ENCODE results near the gene ADAM12.

The ADAM12 gene

DNA sequence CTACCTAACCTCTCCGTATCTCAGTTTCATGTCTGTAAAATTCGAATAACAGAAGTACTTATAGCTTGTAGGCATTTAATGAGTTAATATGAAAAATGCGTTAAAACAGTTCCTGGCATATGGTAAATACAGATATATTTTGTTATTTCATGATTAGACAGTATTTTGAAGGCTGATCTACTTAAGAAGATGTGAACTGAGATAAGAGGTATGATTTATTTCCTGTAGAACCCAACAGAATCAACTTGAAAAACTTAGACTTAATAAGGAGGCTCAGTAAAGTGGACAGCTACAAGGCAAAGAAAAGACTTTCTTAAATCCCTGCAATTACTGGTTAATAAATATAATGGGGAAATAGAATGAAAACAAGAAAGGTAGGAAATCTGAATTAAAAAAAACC, 388.6 kb downstream of the ADAM12 start:
- whole genome bisulfite sequencing, 2 experiments: 91 to 96% methylated on average over 3 of the region's 3 CpGs
- no peaks in the 10 kb centered on the region for H3K9me3 ChIP-seq (ENCODE audit: control insufficient read depth, low read length)
- no peaks in the 10 kb centered on the region for H3K4me1 ChIP-seq (ENCODE audit: control insufficient read depth, insufficient read depth, low read length)
- H3K27me3 ChIP-seq (ENCODE audit: control insufficient read depth, insufficient read depth, low read length, poor library complexity, severe bottlenecking): no peaks in the 10 kb centered on the region
- no peak overlapping the region for H3K4me3 ChIP-seq (ENCODE audit: insufficient read depth, low read depth, low read length)
- H3K27ac ChIP-seq (ENCODE audit: insufficient read depth, low read depth, low read length, poor library complexity, severe bottlenecking): no peak overlapping the region
- H3K36me3 ChIP-seq (ENCODE audit: control insufficient read depth, insufficient read depth, low read length): no peaks in the 10 kb centered on the region

DNA sequence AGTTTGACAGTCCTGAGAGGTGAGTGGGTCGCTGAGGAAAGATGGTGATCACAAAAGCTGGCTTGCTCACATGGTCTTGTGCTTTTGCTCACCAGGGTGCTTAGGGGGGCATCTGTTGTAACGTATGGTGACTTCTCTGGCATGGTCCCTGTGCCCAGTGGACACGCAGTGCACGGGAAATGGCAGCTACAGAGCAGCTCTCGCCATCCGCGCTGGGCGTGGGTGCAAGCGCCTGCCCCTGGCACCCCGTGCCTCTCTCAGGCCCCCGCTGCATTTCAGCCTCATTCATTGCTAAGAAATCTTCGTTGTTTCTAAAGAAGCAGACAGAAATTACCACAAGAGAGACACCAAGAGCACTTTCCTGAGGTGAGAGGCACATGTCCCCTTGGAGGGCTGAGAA, 390.7 kb downstream of the ADAM12 start:
- WGBS, 2 experiments: 94 to 96% methylated on average over 12 of the region's 12 CpGs
- no peaks in the 10 kb centered on the region for H3K27me3 ChIP-seq (ENCODE audit: control insufficient read depth, insufficient read depth, low read length, poor library complexity, severe bottlenecking)
- H3K36me3 ChIP-seq (ENCODE audit: control insufficient read depth, insufficient read depth, low read length): no peaks in the 10 kb centered on the region

DNA sequence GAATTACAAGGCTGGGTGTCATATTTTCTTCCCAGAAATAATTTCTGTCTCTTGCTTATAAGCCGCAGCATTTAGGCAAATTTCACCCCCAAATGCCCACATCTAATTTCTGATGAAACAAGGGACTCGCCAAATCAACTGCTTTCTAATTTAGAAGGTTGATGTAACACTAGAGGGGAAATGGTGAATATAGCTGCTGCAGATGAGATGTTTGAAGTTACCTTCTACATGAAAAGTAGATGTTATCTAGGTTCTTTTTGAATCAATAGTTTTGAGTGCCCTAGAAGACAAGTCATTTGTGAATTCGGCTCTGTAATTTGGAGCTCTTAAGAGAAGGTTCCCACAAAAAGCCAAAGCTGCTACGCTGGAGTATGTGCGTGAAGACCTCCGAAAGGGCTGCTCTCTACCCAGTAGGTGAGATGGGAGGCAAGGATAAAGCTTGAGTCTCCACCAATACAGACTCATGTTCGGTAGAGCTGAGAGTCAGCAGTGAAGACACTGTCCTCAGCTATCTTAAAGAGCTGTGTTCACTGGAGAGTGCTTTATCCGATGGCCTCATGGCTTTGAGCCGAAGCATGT, 392.5 kb downstream of the ADAM12 start:
- Histone ChIP-seq H3K27me3 (ENCODE audit: control insufficient read depth, insufficient read depth, low read length, poor library complexity, severe bottlenecking) (no peaks in the 10 kb centered on the region), H3K27ac (ENCODE audit: insufficient read depth, low read depth, low read length, poor library complexity, severe bottlenecking) (no peak overlapping the region), H3K4me1 (ENCODE audit: control insufficient read depth, insufficient read depth, low read length) (no peaks in the 10 kb centered on the region), H3K9me3 (ENCODE audit: control insufficient read depth, low read length) (no peaks in the 10 kb centered on the region), H3K36me3 (ENCODE audit: control insufficient read depth, insufficient read depth, low read length) (no peaks in the 10 kb centered on the region), H3K4me3 (ENCODE audit: insufficient read depth, low read depth, low read length) (no peak overlapping the region)
- 94% methylated on average over 7 to 8 of the region's 9 CpGs for WGBS, 2 experiments

More for the DNA sequence above, 390.7 kb downstream of the ADAM12 start:
- Histone ChIP-seq H3K27ac (ENCODE audit: insufficient read depth, low read depth, low read length, poor library complexity, severe bottlenecking) (no peak overlapping the region), H3K4me3 (ENCODE audit: insufficient read depth, low read depth, low read length) (no peak overlapping the region), H3K9me3 (ENCODE audit: control insufficient read depth, low read length) (no peaks in the 10 kb centered on the region), H3K4me1 (ENCODE audit: control insufficient read depth, insufficient read depth, low read length) (no peaks in the 10 kb centered on the region)

DNA sequence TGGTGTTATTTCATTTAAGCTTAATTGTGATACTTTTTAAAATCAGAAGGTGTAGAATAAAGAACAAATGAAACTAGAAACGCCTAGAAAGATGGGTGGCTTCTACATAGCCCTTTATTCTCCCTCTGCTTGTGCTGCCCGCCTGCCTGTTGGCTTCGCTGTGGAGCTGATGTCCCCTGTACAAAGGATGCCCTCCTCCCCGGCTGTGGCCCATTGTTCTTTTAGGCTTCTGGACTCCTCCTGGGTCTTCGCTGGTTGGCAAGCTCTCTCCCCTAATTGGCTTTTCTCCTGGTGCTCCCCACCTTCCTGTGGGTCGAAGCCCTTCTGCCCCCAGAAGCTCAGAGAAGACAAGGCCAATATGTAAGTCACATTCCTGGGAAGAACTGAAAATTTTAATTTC, 393.7 kb downstream of the ADAM12 start:
- H3K27ac ChIP-seq (ENCODE audit: insufficient read depth, low read depth, low read length, poor library complexity, severe bottlenecking): no peak overlapping the region
- H3K9me3 ChIP-seq (ENCODE audit: control insufficient read depth, low read length): no peaks in the 10 kb centered on the region
- no peaks in the 10 kb centered on the region for H3K27me3 ChIP-seq (ENCODE audit: control insufficient read depth, insufficient read depth, low read length, poor library complexity, severe bottlenecking)
- H3K4me1 ChIP-seq (ENCODE audit: control insufficient read depth, insufficient read depth, low read length): no peaks in the 10 kb centered on the region
- no peak overlapping the region for H3K4me3 ChIP-seq (ENCODE audit: insufficient read depth, low read depth, low read length)
- 70 to 81% methylated on average over 6 of the region's 6 CpGs for WGBS, 2 experiments
- H3K36me3 ChIP-seq (ENCODE audit: control insufficient read depth, insufficient read depth, low read length): no peaks in the 10 kb centered on the region

DNA sequence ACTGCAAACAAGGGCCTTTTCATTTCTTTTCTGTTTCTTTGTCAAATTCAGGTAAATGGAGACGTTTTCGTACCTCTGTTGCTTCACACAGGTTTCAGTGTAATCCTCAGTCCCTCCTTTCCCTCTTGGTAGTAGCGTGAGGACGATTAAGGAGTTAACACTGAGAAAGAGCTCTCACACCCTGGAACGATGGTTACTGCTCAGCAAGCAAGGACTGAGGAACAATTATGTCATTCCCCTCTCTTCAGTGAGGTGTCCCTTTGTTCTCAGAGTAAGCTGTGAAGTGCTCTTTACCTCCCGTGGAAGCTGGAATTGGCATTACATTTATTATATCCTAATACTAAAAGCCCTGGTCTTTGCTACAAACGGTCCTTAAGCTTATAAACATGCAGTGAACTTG, 396.0 kb downstream of the ADAM12 start:
- H3K27me3 ChIP-seq (ENCODE audit: control insufficient read depth, insufficient read depth, low read length, poor library complexity, severe bottlenecking): no peaks in the 10 kb centered on the region
- H3K9me3 ChIP-seq (ENCODE audit: control insufficient read depth, low read length): no peaks in the 10 kb centered on the region
- 55 to 62% methylated on average over 7 of the region's 7 CpGs for WGBS, 2 experiments
- no peaks in the 10 kb centered on the region for H3K4me1 ChIP-seq (ENCODE audit: control insufficient read depth, insufficient read depth, low read length)
- H3K27ac ChIP-seq (ENCODE audit: insufficient read depth, low read depth, low read length, poor library complexity, severe bottlenecking): no peak overlapping the region
- H3K36me3 ChIP-seq (ENCODE audit: control insufficient read depth, insufficient read depth, low read length): no peaks in the 10 kb centered on the region
- H3K4me3 ChIP-seq (ENCODE audit: insufficient read depth, low read depth, low read length): no peak overlapping the region

DNA sequence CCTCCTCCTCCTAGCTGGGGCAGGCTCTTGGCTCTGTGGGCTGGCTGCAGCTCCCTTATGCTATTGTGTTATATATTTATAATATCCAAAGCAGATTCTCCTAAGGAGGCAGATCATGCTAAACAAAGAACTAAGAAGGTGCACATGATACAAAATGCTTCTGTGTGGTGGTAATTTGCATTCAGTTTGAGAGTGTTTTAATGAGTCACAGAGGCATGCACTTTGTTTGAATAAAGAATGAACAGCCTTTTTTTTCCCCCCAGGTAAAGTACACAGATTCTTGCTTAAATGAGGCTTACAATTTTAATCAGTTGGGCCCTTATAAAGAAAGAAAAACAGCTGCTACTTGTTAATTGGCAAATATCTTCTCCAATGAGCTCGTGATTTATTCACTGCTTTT, 396.9 kb downstream of the ADAM12 start:
- no peak overlapping the region for H3K27ac ChIP-seq (ENCODE audit: insufficient read depth, low read depth, low read length, poor library complexity, severe bottlenecking)
- no peaks in the 10 kb centered on the region for H3K27me3 ChIP-seq (ENCODE audit: control insufficient read depth, insufficient read depth, low read length, poor library complexity, severe bottlenecking)
- H3K36me3 ChIP-seq (ENCODE audit: control insufficient read depth, insufficient read depth, low read length): no peaks in the 10 kb centered on the region
- H3K4me1 ChIP-seq (ENCODE audit: control insufficient read depth, insufficient read depth, low read length): no peaks in the 10 kb centered on the region
- H3K9me3 ChIP-seq (ENCODE audit: control insufficient read depth, low read length): no peaks in the 10 kb centered on the region
- WGBS, 2 experiments: 79 to 94% methylated on average over 1 of the region's 1 CpG
- H3K4me3 ChIP-seq (ENCODE audit: insufficient read depth, low read depth, low read length): no peak overlapping the region

DNA sequence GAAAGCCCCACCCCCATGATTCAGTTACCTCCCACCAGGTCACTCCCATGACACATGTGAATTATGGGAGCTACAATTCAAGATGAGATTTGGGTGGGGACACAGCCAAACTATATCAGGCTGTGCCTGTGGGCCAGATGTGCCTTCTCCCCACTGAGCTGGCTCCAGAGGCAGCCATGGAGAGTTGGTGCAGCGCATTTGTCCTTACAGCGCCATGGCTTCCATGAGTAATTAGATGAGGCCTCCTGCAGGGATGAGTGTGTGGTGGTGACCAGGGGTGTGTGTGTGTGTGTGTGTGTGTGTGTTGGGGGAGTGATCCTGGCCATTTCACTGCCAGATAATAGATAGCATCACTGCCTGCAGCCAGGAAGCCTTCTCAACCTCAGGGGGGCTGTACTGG, 397.3 kb downstream of the ADAM12 start:
- no peaks in the 10 kb centered on the region for H3K9me3 ChIP-seq (ENCODE audit: control insufficient read depth, low read length)
- no peaks in the 10 kb centered on the region for H3K27me3 ChIP-seq (ENCODE audit: control insufficient read depth, insufficient read depth, low read length, poor library complexity, severe bottlenecking)
- no peaks in the 10 kb centered on the region for H3K4me1 ChIP-seq (ENCODE audit: control insufficient read depth, insufficient read depth, low read length)
- no peaks in the 10 kb centered on the region for H3K36me3 ChIP-seq (ENCODE audit: control insufficient read depth, insufficient read depth, low read length)
- 92 to 97% methylated on average over 2 of the region's 2 CpGs for WGBS, 2 experiments
- H3K27ac ChIP-seq (ENCODE audit: insufficient read depth, low read depth, low read length, poor library complexity, severe bottlenecking): no peak overlapping the region
- no peak overlapping the region for H3K4me3 ChIP-seq (ENCODE audit: insufficient read depth, low read depth, low read length)

DNA sequence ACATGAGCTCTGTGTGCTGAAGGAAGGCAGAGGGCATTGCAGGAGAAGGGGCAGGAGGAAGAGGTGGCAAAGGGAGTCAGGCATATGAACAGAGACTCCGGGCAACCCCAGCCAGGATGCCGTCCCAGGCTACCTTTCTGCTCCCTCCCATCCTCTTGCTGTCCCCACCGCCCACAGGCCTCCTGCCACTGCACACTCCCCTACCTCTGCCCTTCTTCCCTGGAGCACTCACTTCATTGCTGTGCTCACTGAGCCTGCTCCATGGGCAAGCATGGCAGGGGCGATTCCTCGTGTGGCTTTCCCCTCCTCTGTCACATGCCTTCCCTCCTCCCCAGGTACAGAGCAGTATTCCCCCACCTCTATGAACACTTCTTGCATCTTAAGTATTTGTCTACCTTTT, 398.5 kb downstream of the ADAM12 start:
- H3K36me3 ChIP-seq (ENCODE audit: control insufficient read depth, insufficient read depth, low read length): no peaks in the 10 kb centered on the region
- H3K27ac ChIP-seq (ENCODE audit: insufficient read depth, low read depth, low read length, poor library complexity, severe bottlenecking): no peak overlapping the region
- H3K27me3 ChIP-seq (ENCODE audit: control insufficient read depth, insufficient read depth, low read length, poor library complexity, severe bottlenecking): no peaks in the 10 kb centered on the region
- WGBS, 2 experiments: 95 to 96% methylated on average over 5 of the region's 5 CpGs
- no peaks in the 10 kb centered on the region for H3K4me1 ChIP-seq (ENCODE audit: control insufficient read depth, insufficient read depth, low read length)
- no peak overlapping the region for H3K4me3 ChIP-seq (ENCODE audit: insufficient read depth, low read depth, low read length)
- no peaks in the 10 kb centered on the region for H3K9me3 ChIP-seq (ENCODE audit: control insufficient read depth, low read length)

DNA sequence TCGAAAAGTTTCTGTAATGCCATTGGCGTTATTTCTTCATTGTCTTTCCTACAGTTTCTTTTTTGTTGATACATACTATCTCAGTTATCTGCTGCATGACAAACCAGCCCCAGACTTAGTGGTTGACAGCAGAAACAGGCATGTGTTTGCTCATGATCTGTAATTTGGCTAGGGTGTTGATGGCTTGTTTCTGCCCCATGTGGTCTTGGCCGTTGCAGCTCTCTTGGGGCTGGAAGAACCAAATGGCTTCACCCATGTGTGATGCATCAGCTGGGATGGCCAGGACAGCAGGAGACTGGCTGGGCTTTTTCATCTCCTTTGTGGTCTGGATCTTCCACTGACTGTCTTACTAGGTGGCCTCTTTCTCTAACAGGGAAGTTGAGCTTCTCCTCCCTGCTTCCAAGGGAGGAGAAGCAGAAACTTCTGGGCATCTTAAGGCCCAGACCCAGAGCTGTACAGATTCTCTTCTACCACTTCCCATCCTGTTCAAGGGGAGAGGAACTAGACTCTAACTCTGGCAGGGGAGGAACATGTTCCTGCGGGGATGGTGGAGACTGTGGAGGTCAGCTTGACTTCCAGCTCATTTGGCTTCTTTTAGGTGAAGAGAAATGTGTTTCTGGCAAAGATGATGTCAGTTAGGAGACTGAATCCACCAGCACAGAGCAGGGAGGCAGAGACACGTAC, 402.6 kb downstream of the ADAM12 start:
- no peaks in the 10 kb centered on the region for H3K9me3 ChIP-seq (ENCODE audit: control insufficient read depth, low read length)
- no peak overlapping the region for H3K27ac ChIP-seq (ENCODE audit: insufficient read depth, low read depth, low read length, poor library complexity, severe bottlenecking)
- H3K4me3 ChIP-seq (ENCODE audit: insufficient read depth, low read depth, low read length): no peak overlapping the region
- WGBS, 2 experiments: 94 to 96% methylated on average over 5 of the region's 5 CpGs
- H3K27me3 ChIP-seq (ENCODE audit: control insufficient read depth, insufficient read depth, low read length, poor library complexity, severe bottlenecking): no peaks in the 10 kb centered on the region
- peaks cover 8% of the 10 kb centered on the region for H3K4me1 ChIP-seq (ENCODE audit: control insufficient read depth, insufficient read depth, low read length)
- no peaks in the 10 kb centered on the region for H3K36me3 ChIP-seq (ENCODE audit: control insufficient read depth, insufficient read depth, low read length)

DNA sequence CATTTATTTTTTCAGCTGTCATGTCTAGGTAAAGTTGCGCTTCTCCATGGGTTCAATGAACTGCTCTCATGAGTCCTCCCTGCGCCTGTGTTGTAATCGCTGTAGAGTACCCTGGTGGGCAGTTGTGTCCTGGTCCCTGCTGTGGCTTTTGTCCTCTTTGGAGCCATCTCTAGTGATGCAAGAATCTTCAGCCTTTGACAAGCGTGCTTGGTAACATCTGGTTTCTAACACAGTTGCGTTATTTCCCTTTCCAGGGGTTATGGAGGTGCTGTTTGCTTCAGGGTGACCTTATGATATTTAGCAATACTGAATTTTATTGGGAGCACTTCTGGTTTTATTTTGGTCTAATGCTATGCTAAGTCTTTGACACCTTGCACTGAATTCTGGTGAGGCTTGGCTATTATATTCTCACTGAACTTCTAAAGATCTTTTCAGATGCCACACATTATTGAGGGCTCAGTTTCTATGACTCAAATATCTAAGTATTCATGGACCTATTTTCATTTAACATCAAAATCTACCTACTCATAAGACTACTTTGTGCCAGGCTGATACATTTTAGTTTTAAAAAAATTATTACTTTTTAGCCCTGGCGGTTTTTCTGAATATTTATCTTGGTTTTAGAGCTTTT, 403.3 kb downstream of the ADAM12 start:
- Histone ChIP-seq H3K9me3 (ENCODE audit: control insufficient read depth, low read length) (no peaks in the 10 kb centered on the region), H3K4me1 (ENCODE audit: control insufficient read depth, insufficient read depth, low read length) (peaks cover 8% of the 10 kb centered on the region), H3K4me3 (ENCODE audit: insufficient read depth, low read depth, low read length) (no peak overlapping the region), H3K27ac (ENCODE audit: insufficient read depth, low read depth, low read length, poor library complexity, severe bottlenecking) (no peak overlapping the region), H3K36me3 (ENCODE audit: control insufficient read depth, insufficient read depth, low read length) (no peaks in the 10 kb centered on the region), H3K27me3 (ENCODE audit: control insufficient read depth, insufficient read depth, low read length, poor library complexity, severe bottlenecking) (no peaks in the 10 kb centered on the region)
- 91 to 94% methylated on average over 5 of the region's 6 CpGs for WGBS, 2 experiments

All from ectodermal cell (in vitro differentiated cells).